Neural progenitor cell (in vitro differentiated cells): ENCODE results near the gene RNF187. TPM values are rescaled to one million over a fixed set of nuclear protein-coding genes. Genes with fewer than 3 reads are reported as not detected.

Experiments
- DNase-seq: peaks from one replicate; pipeline ENCODE4 v3.0.0-alpha.2; 2016; ENCODE audit warnings: low spot score
- H2AFZ ChIP-seq: fragments of 200-600 bp; sonication (generic); replicated peaks from 2 replicates; pipeline ENCODE4 v1.6.1; 2016; ENCODE audit warnings: antibody characterized with exemption
- H3F3A ChIP-seq: fragments of 200-600 bp; sonication (generic); 2 replicates; pipeline ENCODE4 v1.6.1; 2016; ENCODE audit warnings: antibody characterized with exemption, low read depth
- H3K27ac ChIP-seq: fragments of 200-600 bp; sonication (generic); 2 replicates; pipeline ENCODE4 v1.5.1; 2016; ENCODE audit warnings: mild to moderate bottlenecking
- H3K27me3 ChIP-seq: fragments of 200-600 bp; sonication (generic); 2 replicates; pipeline ENCODE4 v1.6.1; 2016; ENCODE audit warnings: mild to moderate bottlenecking, moderate library complexity
- H3K36me3 ChIP-seq: fragments of 200-600 bp; sonication (generic); 2 replicates; pipeline ENCODE4 v1.5.1; 2016
- H3K4me1 ChIP-seq: fragments of 200-600 bp; sonication (generic); 2 replicates; pipeline ENCODE4 v1.6.1; 2016; ENCODE audit warnings: mixed run types
- H3K4me2 ChIP-seq: fragments of 200-600 bp; sonication (generic); 2 replicates; pipeline ENCODE4 v1.6.1; 2016
- H3K4me3 ChIP-seq: fragments of 200-600 bp; sonication (generic); 2 replicates; pipeline ENCODE4 v1.5.1; 2016
- H3K79me2 ChIP-seq: fragments of 200-600 bp; sonication (generic); 2 replicates; pipeline ENCODE4 v1.6.1; 2016; ENCODE audit warnings: low read depth
- H3K9ac ChIP-seq: fragments of 200-600 bp; sonication (generic); 2 replicates; pipeline ENCODE4 v1.6.1; 2016
- H3K9me3 ChIP-seq: fragments of 200-600 bp; sonication (generic); 2 replicates; pipeline ENCODE4 v1.5.1; 2016; ENCODE audit warnings: low read depth
- H4K20me1 ChIP-seq: fragments of 200-600 bp; sonication (generic); 2 replicates; pipeline ENCODE4 v1.6.1; 2016; ENCODE audit warnings: low read depth
- H3K27ac Mint-ChIP-seq: 3 replicates; pipeline ENCODE4 v1.8.0; 2021; ENCODE audit warnings: mixed read lengths
- H3K27me3 Mint-ChIP-seq: 2 replicates; pipeline ENCODE4 v1.8.0; 2022; ENCODE audit warnings: low read depth, mild to moderate bottlenecking, inconsistent platforms, moderate library complexity, mixed read lengths; ENCODE audit not compliant: insufficient read depth
- H3K36me3 Mint-ChIP-seq: 3 replicates; pipeline ENCODE4 v1.8.0; 2021; ENCODE audit warnings: mixed read lengths
- H3K4me1 Mint-ChIP-seq: 3 replicates; pipeline ENCODE4 v1.8.0; 2021; ENCODE audit warnings: mixed read lengths
- H3K4me3 Mint-ChIP-seq: 3 replicates; pipeline ENCODE4 v1.8.0; 2021; ENCODE audit warnings: mild to moderate bottlenecking, moderate library complexity, mixed read lengths
- H3K9me3 Mint-ChIP-seq: 3 replicates; pipeline ENCODE4 v1.8.0; 2020; ENCODE audit warnings: mixed read lengths
- CTCF ChIP-seq: fragments of 200-600 bp; sonication (generic); IDR thresholded peaks from 2 replicates; pipeline ENCODE4 v1.5.1; 2017; ENCODE audit warnings: antibody characterized with exemption, mild to moderate bottlenecking
- EZH2 ChIP-seq: fragments of 200-600 bp; sonication (generic); IDR thresholded peaks from 2 replicates; pipeline ENCODE4 v1.6.1; 2017; ENCODE audit warnings: antibody characterized with exemption, mild to moderate bottlenecking, moderate library complexity
- EZH2phosphoT487 ChIP-seq: fragments of 200-600 bp; sonication (generic); IDR thresholded peaks from 2 replicates; pipeline ENCODE4 v1.6.1; 2017; ENCODE audit warnings: antibody characterized with exemption
- total RNA-seq: library from RNA; depleted of rRNA; stranded (reverse); fragments of >200 nt; gene quantifications from 2 replicates; pipeline ENCODE4 v1.2.3, GENCODE V29; 2015; ENCODE audit warnings: low replicate concordance

RNF187 gene
- total RNA-seq, 1 donor from 2014 or later: 16.1 TPM

- Mint-ChIP-seq H3K9me3 (no peaks in the 10 kb centered on the region), H3K4me3 (no peak overlapping the region), H3K27ac (no peak overlapping the region), H3K27me3 (peaks cover 24% of the 10 kb centered on the region), H3K36me3 (no peaks in the 10 kb centered on the region), H3K4me1 (no peaks in the 10 kb centered on the region)
- no peak for DNase-seq
- Histone ChIP-seq H3K4me3 (no peak overlapping the region), H3K4me2 (no peak overlapping the region), H3K9ac (no peak overlapping the region), H3K79me2 (no peaks in the 10 kb centered on the region), H3K4me1 (no peaks in the 10 kb centered on the region), H3F3A (no peaks in the 10 kb centered on the region), H4K20me1 (no peaks in the 10 kb centered on the region), H3K27ac (no peak overlapping the region), H3K36me3 (no peaks in the 10 kb centered on the region), H3K9me3 (no peaks in the 10 kb centered on the region), H2AFZ (no peak overlapping the region), H3K27me3 (peaks cover 100% of the 10 kb centered on the region)
- TF ChIP-seq CTCF (no peak), EZH2phosphoT487 (no peak), EZH2 (no peak)
These were observed 27.2 kb downstream of the RNF187 start for GRCh38 chr1:228514421-228514820.

GRCh38 chr1:228515200-228515834 is 28.1 kb downstream of the RNF187 start:
- no peak overlapping the region for H3K4me3 ChIP-seq
- no peaks in the 10 kb centered on the region for H3F3A ChIP-seq
- peaks cover 100% of the 10 kb centered on the region for H3K27me3 ChIP-seq
- Mint-ChIP-seq H3K27me3 (peaks cover 22% of the 10 kb centered on the region), H3K4me1 (no peaks in the 10 kb centered on the region), H3K36me3 (no peaks in the 10 kb centered on the region), H3K4me3 (no peak overlapping the region), H3K27ac (no peak overlapping the region), H3K9me3 (no peaks in the 10 kb centered on the region)
- H2AFZ ChIP-seq: no peak overlapping the region
- H3K79me2 ChIP-seq: no peaks in the 10 kb centered on the region
- DNase-seq: peak; percentile 57
- H3K9ac ChIP-seq: no peak overlapping the region
- H3K27ac ChIP-seq: no peak overlapping the region
- no peaks in the 10 kb centered on the region for H3K36me3 ChIP-seq
- H4K20me1 ChIP-seq: no peaks in the 10 kb centered on the region
- H3K4me2 ChIP-seq: no peak overlapping the region
- TF ChIP-seq EZH2 (no peak), CTCF (peak; percentile 84), EZH2phosphoT487 (no peak)
- no peaks in the 10 kb centered on the region for H3K9me3 ChIP-seq
- no peaks in the 10 kb centered on the region for H3K4me1 ChIP-seq

GRCh38 chr1:228517655-228518054 is 30.5 kb downstream of the RNF187 start:
- Histone ChIP-seq H3K9me3 (no peaks in the 10 kb centered on the region), H3K4me2 (no peak overlapping the region), H4K20me1 (no peaks in the 10 kb centered on the region), H3K79me2 (no peaks in the 10 kb centered on the region), H2AFZ (no peak overlapping the region), H3K27me3 (peaks cover 78% of the 10 kb centered on the region), H3F3A (no peaks in the 10 kb centered on the region), H3K4me3 (no peak overlapping the region), H3K36me3 (no peaks in the 10 kb centered on the region), H3K27ac (no peak overlapping the region), H3K4me1 (no peaks in the 10 kb centered on the region), H3K9ac (no peak overlapping the region)
- H3K27me3 Mint-ChIP-seq: peaks cover 17% of the 10 kb centered on the region
- no peak for DNase-seq
- no peak for TF ChIP-seq EZH2phosphoT487
- TF ChIP-seq EZH2: no peak
- no peak for TF ChIP-seq CTCF
- H3K36me3 Mint-ChIP-seq: no peaks in the 10 kb centered on the region
- H3K4me1 Mint-ChIP-seq: no peaks in the 10 kb centered on the region
- H3K27ac Mint-ChIP-seq: no peak overlapping the region
- no peak overlapping the region for H3K4me3 Mint-ChIP-seq
- peaks cover 2% of the 10 kb centered on the region for H3K9me3 Mint-ChIP-seq
